ENCODE data around the gene SLC14A1.

DNA sequence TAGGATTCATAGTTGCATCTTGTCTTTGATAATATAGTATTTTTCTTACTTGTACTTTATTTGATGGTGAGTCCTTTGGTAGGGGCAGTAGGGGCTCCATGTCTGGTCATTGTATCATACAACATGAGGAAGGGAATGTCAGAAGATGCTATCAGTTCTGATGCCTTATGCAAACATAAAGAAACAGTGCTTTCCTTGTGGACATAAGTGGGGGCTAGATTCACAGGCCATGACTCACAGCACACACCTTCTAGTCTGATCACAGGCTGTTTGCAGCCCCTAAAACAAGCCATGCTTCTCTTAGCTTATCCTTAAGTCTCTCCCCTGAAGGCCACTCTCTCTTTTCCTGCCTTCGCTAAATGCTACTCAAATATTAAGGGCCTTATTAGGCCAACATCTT lies 10.7 kb upstream of the SLC14A1 start:
- no peak for TF ChIP-seq EZH2 (IDR thresholded peaks at IDR 0.05)
- TF ChIP-seq POLR2AphosphoS5 (IDR thresholded peaks at IDR 0.05; ENCODE audit: borderline replicate concordance, low read depth, low read length) = no peak

All from SK-N-MC (cell line).